Smooth muscle cell (in vitro differentiated cells): ENCODE results near the gene PTPN12. TPM values are rescaled to one million over a fixed set of nuclear protein-coding genes. Genes with fewer than 3 reads are reported as not detected.

Experiments
- DNase-seq: peaks from one replicate; lab custom pipeline; 2025; ENCODE audit not compliant: unreplicated experiment; lab: John Stamatoyannopoulos, UW
- H2AFZ ChIP-seq: fragments of 200-600 bp; sonication (generic); 2 replicates; pipeline ENCODE4 v1.6.0; 2016; ENCODE audit warnings: antibody characterized with exemption, low read depth, mild to moderate bottlenecking
- H3F3A ChIP-seq: fragments of 200-600 bp; sonication (generic); 2 replicates; pipeline ENCODE4 v1.6.0; 2017; ENCODE audit warnings: antibody characterized with exemption, low read depth
- H3K27ac ChIP-seq: fragments of 200-600 bp; sonication (generic); 2 replicates; pipeline ENCODE4 v1.5.1; 2016; ENCODE audit warnings: low read depth, mild to moderate bottlenecking
- H3K27me3 ChIP-seq: fragments of 200-600 bp; sonication (generic); 2 replicates; pipeline ENCODE4 v1.6.1; 2016; ENCODE audit warnings: low read depth, mild to moderate bottlenecking
- H3K36me3 ChIP-seq: fragments of 200-600 bp; sonication (generic); 2 replicates; pipeline ENCODE4 v1.5.1; 2016; ENCODE audit warnings: low read depth
- H3K4me1 ChIP-seq: fragments of 200-600 bp; sonication (generic); 2 replicates; pipeline ENCODE4 v1.5.1; 2016; ENCODE audit warnings: low read depth
- H3K4me2 ChIP-seq: fragments of 200-600 bp; sonication (generic); 2 replicates; pipeline ENCODE4 v1.6.0; 2016; ENCODE audit warnings: mild to moderate bottlenecking
- H3K4me3 ChIP-seq: fragments of 200-600 bp; sonication (generic); 2 replicates; pipeline ENCODE4 v1.5.1; 2016; ENCODE audit warnings: mild to moderate bottlenecking
- H3K79me2 ChIP-seq: fragments of 200-600 bp; sonication (generic); 2 replicates; pipeline ENCODE4 v1.6.0; 2016; ENCODE audit warnings: low read depth, mild to moderate bottlenecking
- H3K9ac ChIP-seq: fragments of 200-600 bp; sonication (generic); 2 replicates; pipeline ENCODE4 v1.6.0; 2016; ENCODE audit warnings: low read depth
- H3K9me3 ChIP-seq: fragments of 200-600 bp; sonication (generic); replicated peaks from 2 replicates; pipeline ENCODE4 v1.5.1; 2016; ENCODE audit warnings: low read depth
- H4K20me1 ChIP-seq: fragments of 200-600 bp; sonication (generic); 2 replicates; pipeline ENCODE4 v1.6.0; 2016; ENCODE audit warnings: low read depth
- WGBS: methylation state at CpG from one replicate; pipeline ENCODE4 v1.1.7; 2016; ENCODE audit warnings: low lambda C conversion rate; 5-methylcytosine and 5-hydroxymethylcytosine counted together
- polyA plus RNA-seq: library from polyadenylated mRNA; unstranded; fragments of >200 nt; fragmentation: Nextera tagmentation; extraction: Ambion mirVana; gene quantifications from 2 replicates; pipeline ENCODE4 v1.2.1, GENCODE V29; 2016
- total RNA-seq: library from RNA; depleted of rRNA; stranded (reverse); fragments of >200 nt; gene quantifications from 2 replicates; pipeline ENCODE4 v1.2.3, GENCODE V29; 2014
- TF ChIP-seq, protein P1 (sequence below): fragments of 200-600 bp; sonication (generic); IDR thresholded peaks from 2 replicates; pipeline ENCODE4 v1.5.1; 2017; ENCODE audit warnings: borderline replicate concordance, mild to moderate bottlenecking, antibody characterized with exemption; ENCODE audit not compliant: insufficient read depth, poor library complexity, severe bottlenecking

The PTPN12 gene
- total and polyA plus RNA-seq, 2 experiments from 2014 or later = 12.3 to 85.2 TPM

DNA sequence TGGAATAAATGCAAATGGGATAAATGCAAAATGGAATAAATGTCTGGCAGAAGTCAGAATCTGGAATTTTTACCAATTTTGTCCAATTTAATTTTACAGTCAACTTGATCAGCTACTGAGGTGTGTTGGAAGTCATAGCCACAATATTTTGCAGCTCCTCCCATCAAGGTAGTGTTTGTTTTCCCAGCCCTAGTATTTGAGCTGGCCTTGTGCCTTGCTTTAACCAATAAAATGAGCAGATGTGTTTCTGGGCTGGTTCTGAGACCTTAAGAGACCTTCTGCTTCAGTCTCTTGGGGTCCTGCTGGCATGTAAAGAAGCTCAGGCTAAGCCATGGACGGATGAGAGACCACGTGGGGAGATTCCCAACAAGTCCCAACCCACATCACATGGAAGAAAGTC is 116.5 kb downstream of the PTPN12 start:
- H3K27me3 ChIP-seq = no peaks in the 10 kb centered on the region
- H3K36me3 ChIP-seq = no peaks in the 10 kb centered on the region
- no peaks in the 10 kb centered on the region for H3K79me2 ChIP-seq
- H4K20me1 ChIP-seq = peaks cover 3% of the 10 kb centered on the region
- 76% methylated on average over 2 of the region's 2 CpGs for WGBS
- no peak overlapping the region for H3K4me3 ChIP-seq
- DNase-seq = no peak
- H3F3A ChIP-seq = peaks cover 15% of the 10 kb centered on the region
- H3K27ac ChIP-seq = no peak overlapping the region
- no peak overlapping the region for H3K4me2 ChIP-seq
- no peak overlapping the region for H3K9ac ChIP-seq
- TF ChIP-seq, protein P1, sequence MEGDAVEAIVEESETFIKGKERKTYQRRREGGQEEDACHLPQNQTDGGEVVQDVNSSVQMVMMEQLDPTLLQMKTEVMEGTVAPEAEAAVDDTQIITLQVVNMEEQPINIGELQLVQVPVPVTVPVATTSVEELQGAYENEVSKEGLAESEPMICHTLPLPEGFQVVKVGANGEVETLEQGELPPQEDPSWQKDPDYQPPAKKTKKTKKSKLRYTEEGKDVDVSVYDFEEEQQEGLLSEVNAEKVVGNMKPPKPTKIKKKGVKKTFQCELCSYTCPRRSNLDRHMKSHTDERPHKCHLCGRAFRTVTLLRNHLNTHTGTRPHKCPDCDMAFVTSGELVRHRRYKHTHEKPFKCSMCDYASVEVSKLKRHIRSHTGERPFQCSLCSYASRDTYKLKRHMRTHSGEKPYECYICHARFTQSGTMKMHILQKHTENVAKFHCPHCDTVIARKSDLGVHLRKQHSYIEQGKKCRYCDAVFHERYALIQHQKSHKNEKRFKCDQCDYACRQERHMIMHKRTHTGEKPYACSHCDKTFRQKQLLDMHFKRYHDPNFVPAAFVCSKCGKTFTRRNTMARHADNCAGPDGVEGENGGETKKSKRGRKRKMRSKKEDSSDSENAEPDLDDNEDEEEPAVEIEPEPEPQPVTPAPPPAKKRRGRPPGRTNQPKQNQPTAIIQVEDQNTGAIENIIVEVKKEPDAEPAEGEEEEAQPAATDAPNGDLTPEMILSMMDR = no peak
- no peaks in the 10 kb centered on the region for H3K4me1 ChIP-seq
- H2AFZ ChIP-seq = no peak overlapping the region
- no peaks in the 10 kb centered on the region for H3K9me3 ChIP-seq

GRCh38 chr7:77655356-77655755 is 118.3 kb downstream of the PTPN12 start:
- no peak overlapping the region for H3K9ac ChIP-seq
- H3F3A ChIP-seq = no peaks in the 10 kb centered on the region
- no peaks in the 10 kb centered on the region for H3K27me3 ChIP-seq
- H3K27ac ChIP-seq = no peak overlapping the region
- H3K36me3 ChIP-seq = no peaks in the 10 kb centered on the region
- WGBS = 100% methylated on average over 1 of the region's 1 CpG
- no peaks in the 10 kb centered on the region for H3K79me2 ChIP-seq
- H3K4me3 ChIP-seq = no peak overlapping the region
- no peaks in the 10 kb centered on the region for H3K4me1 ChIP-seq
- DNase-seq = no peak
- H2AFZ ChIP-seq = no peak overlapping the region
- TF ChIP-seq, protein P1 = no peak
- H3K9me3 ChIP-seq = no peaks in the 10 kb centered on the region
- H3K4me2 ChIP-seq = no peak overlapping the region
- H4K20me1 ChIP-seq = peaks cover 3% of the 10 kb centered on the region

GRCh38 chr7:77655836-77656455 is 118.9 kb downstream of the PTPN12 start:
- Histone ChIP-seq H3F3A (no peaks in the 10 kb centered on the region), H3K27ac (no peak overlapping the region), H3K9me3 (no peaks in the 10 kb centered on the region), H3K4me3 (no peak overlapping the region), H3K36me3 (no peaks in the 10 kb centered on the region), H3K9ac (no peak overlapping the region), H3K4me2 (no peak overlapping the region), H2AFZ (no peak overlapping the region), H4K20me1 (peaks cover 3% of the 10 kb centered on the region), H3K79me2 (no peaks in the 10 kb centered on the region), H3K4me1 (no peaks in the 10 kb centered on the region), H3K27me3 (no peaks in the 10 kb centered on the region)
- WGBS = 96% methylated on average over 9 of the region's 9 CpGs
- no peak for DNase-seq
- TF ChIP-seq, protein P1 = no peak

GRCh38 chr7:77657427-77658224 is 120.5 kb downstream of the PTPN12 start:
- Histone ChIP-seq H3K36me3 (no peaks in the 10 kb centered on the region), H3K4me2 (no peak overlapping the region), H3K9ac (no peak overlapping the region), H3F3A (no peaks in the 10 kb centered on the region), H3K4me3 (no peak overlapping the region), H2AFZ (no peak overlapping the region), H3K79me2 (no peaks in the 10 kb centered on the region), H3K4me1 (no peaks in the 10 kb centered on the region), H4K20me1 (no peaks in the 10 kb centered on the region), H3K27ac (no peak overlapping the region), H3K9me3 (no peaks in the 10 kb centered on the region), H3K27me3 (no peaks in the 10 kb centered on the region)
- TF ChIP-seq, protein P1 = peak; percentile 41
- DNase-seq = no peak
- 96% methylated on average over 1 of the region's 1 CpG for WGBS
